A549 (cell line): ENCODE measurements around the gene CYB5D1.

Experiments
- CEBPB ChIP-seq, 2 experiments: fragments of >200 bp in 1 of 2; sonication (Bioruptor Twin) in 1 of 2; formaldehyde crosslinking in 1 of 2; IDR thresholded peaks; 2 replicates each; pipeline ENCODE4 v1.6.1; 2012 to 2016
- EP300 ChIP-seq, 2 experiments: fragments of >200 bp; sonication (Bioruptor Twin); formaldehyde crosslinking; IDR thresholded peaks; 2 replicates in 1 of 2; 3 replicates in 1 of 2; pipeline ENCODE4 v1.6.1; 2016 to 2017
- JUNB ChIP-seq: fragments of >200 bp; sonication (Bioruptor Twin); formaldehyde crosslinking; IDR thresholded peaks from 2 replicates; pipeline ENCODE4 v1.6.1; 2016
- POLR2A ChIP-seq: IDR thresholded peaks from 2 replicates; pipeline ENCODE4 v1.6.1; 2012; ENCODE audit warnings: mild to moderate bottlenecking, low read length
- RFX5 ChIP-seq: fragments of 450-650 bp; IDR thresholded peaks from 2 replicates; pipeline ENCODE4 v1.7.1; 2014; ENCODE audit warnings: antibody characterized with exemption, mild to moderate bottlenecking, moderate library complexity
- TF ChIP-seq, protein P1 (sequence below): fragments of >200 bp; sonication (Bioruptor Twin); formaldehyde crosslinking; IDR thresholded peaks from 3 replicates; pipeline ENCODE4 v1.5.1; 2016
- TF ChIP-seq, protein P2 (sequence below): IDR thresholded peaks from 2 replicates; pipeline ENCODE4 v1.6.1; 2012
- TF ChIP-seq, protein P3 (sequence below): fragments of 200-600 bp; sonication (generic); IDR thresholded peaks from 2 replicates; pipeline ENCODE4 v1.6.1; 2016; ENCODE audit warnings: antibody characterized with exemption, mild to moderate bottlenecking, moderate library complexity

GRCh38 chr17:7859028-7859427, 1.2 kb downstream of the CYB5D1 start:
- TF ChIP-seq CEBPB (IDR thresholded peaks at IDR 0.05) (no peak), POLR2A (no peak), EP300 (IDR thresholded peaks at IDR 0.05) (no peak), RFX5 (no peak), JUNB (no peak)
- TF ChIP-seq, protein P1, sequence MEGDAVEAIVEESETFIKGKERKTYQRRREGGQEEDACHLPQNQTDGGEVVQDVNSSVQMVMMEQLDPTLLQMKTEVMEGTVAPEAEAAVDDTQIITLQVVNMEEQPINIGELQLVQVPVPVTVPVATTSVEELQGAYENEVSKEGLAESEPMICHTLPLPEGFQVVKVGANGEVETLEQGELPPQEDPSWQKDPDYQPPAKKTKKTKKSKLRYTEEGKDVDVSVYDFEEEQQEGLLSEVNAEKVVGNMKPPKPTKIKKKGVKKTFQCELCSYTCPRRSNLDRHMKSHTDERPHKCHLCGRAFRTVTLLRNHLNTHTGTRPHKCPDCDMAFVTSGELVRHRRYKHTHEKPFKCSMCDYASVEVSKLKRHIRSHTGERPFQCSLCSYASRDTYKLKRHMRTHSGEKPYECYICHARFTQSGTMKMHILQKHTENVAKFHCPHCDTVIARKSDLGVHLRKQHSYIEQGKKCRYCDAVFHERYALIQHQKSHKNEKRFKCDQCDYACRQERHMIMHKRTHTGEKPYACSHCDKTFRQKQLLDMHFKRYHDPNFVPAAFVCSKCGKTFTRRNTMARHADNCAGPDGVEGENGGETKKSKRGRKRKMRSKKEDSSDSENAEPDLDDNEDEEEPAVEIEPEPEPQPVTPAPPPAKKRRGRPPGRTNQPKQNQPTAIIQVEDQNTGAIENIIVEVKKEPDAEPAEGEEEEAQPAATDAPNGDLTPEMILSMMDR: no peak
- TF ChIP-seq, protein P2, sequence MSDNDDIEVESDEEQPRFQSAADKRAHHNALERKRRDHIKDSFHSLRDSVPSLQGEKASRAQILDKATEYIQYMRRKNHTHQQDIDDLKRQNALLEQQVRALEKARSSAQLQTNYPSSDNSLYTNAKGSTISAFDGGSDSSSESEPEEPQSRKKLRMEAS: no peak
- TF ChIP-seq, protein P3, sequence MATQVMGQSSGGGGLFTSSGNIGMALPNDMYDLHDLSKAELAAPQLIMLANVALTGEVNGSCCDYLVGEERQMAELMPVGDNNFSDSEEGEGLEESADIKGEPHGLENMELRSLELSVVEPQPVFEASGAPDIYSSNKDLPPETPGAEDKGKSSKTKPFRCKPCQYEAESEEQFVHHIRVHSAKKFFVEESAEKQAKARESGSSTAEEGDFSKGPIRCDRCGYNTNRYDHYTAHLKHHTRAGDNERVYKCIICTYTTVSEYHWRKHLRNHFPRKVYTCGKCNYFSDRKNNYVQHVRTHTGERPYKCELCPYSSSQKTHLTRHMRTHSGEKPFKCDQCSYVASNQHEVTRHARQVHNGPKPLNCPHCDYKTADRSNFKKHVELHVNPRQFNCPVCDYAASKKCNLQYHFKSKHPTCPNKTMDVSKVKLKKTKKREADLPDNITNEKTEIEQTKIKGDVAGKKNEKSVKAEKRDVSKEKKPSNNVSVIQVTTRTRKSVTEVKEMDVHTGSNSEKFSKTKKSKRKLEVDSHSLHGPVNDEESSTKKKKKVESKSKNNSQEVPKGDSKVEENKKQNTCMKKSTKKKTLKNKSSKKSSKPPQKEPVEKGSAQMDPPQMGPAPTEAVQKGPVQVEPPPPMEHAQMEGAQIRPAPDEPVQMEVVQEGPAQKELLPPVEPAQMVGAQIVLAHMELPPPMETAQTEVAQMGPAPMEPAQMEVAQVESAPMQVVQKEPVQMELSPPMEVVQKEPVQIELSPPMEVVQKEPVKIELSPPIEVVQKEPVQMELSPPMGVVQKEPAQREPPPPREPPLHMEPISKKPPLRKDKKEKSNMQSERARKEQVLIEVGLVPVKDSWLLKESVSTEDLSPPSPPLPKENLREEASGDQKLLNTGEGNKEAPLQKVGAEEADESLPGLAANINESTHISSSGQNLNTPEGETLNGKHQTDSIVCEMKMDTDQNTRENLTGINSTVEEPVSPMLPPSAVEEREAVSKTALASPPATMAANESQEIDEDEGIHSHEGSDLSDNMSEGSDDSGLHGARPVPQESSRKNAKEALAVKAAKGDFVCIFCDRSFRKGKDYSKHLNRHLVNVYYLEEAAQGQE: no peak
